WTC11 (cell line): ENCODE data around the gene MOB4. TPM values are rescaled to one million over a fixed set of nuclear protein-coding genes. Genes with fewer than 3 reads are reported as not detected.

Experiments used
- ATAC-seq: fragments of 200-7000 bp; cut with Tn5 transposase; 2 replicates; pipeline ENCODE4 v1.10.0; 2021; ENCODE audit warnings: mild to moderate bottlenecking, moderate library complexity
- CTCF ChIA-PET: fragments of 300-600 bp; sonication (Branson Sonifier 250); formaldehyde crosslinking; loops from one replicate; lab custom pipeline; 2021; ENCODE audit warnings: antibody characterized with exemption; lab: Charles Lee
- POLR2A ChIA-PET: fragments of 350-600 bp; sonication (Branson Sonifier 250); formaldehyde crosslinking; loops from one replicate; lab custom pipeline; 2021; ENCODE audit warnings: antibody characterized with exemption; lab: Charles Lee
- DNase-seq: peaks from one replicate; pipeline ENCODE4 v3.0.0; 2021; ENCODE audit warnings: low spot score
- H3K27ac Mint-ChIP-seq: 2 replicates; pipeline ENCODE4 v1.8.0; 2021; ENCODE audit warnings: mixed read lengths
- H3K27me3 Mint-ChIP-seq: 2 replicates; pipeline ENCODE4 v1.8.0; 2021; ENCODE audit warnings: low read depth, mild to moderate bottlenecking, moderate library complexity, mixed read lengths
- H3K36me3 Mint-ChIP-seq: 2 replicates; pipeline ENCODE4 v1.8.0; 2021; ENCODE audit warnings: mixed read lengths
- H3K4me1 Mint-ChIP-seq: 2 replicates; pipeline ENCODE4 v1.8.0; 2022; ENCODE audit warnings: mixed read lengths
- H3K4me3 Mint-ChIP-seq: 2 replicates; pipeline ENCODE4 v1.8.0; 2021; ENCODE audit warnings: mild to moderate bottlenecking, moderate library complexity, mixed read lengths
- H3K9me3 Mint-ChIP-seq: 2 replicates; pipeline ENCODE4 v1.8.0; 2021; ENCODE audit warnings: mixed read lengths
- AR ChIP-seq: fragments of 250-450 bp; sonication (Bioruptor Pico); IDR thresholded peaks from 2 replicates; pipeline ENCODE4 v1.9.0; 2021; ENCODE audit warnings: mild to moderate bottlenecking
- ATF6 ChIP-seq: sonication (generic); formaldehyde crosslinking; IDR thresholded peaks from 2 replicates; pipeline ENCODE4 v1.8.1; 2023; ENCODE audit warnings: mild to moderate bottlenecking, missing genetic modification reagents
- GABPB1 ChIP-seq: sonication (generic); formaldehyde crosslinking; IDR thresholded peaks from 2 replicates; pipeline ENCODE4 v1.8.1; 2023; ENCODE audit warnings: mild to moderate bottlenecking, missing genetic modification reagents
- MAX ChIP-seq: sonication (generic); formaldehyde crosslinking; IDR thresholded peaks from 2 replicates; pipeline ENCODE4 v1.8.0; 2022; ENCODE audit warnings: mild to moderate bottlenecking, missing genetic modification reagents
- OVOL2 ChIP-seq: fragments of 250-450 bp; sonication (Bioruptor Pico); IDR thresholded peaks from 2 replicates; pipeline ENCODE4 v1.9.0; 2021; ENCODE audit warnings: mild to moderate bottlenecking, borderline replicate concordance
- PREB ChIP-seq: sonication (generic); formaldehyde crosslinking; IDR thresholded peaks from 2 replicates; pipeline ENCODE4 v1.8.1; 2022; ENCODE audit warnings: mild to moderate bottlenecking, missing genetic modification reagents, moderate library complexity, borderline replicate concordance
- SOX15 ChIP-seq: fragments of 250-450 bp; sonication (Bioruptor Pico); IDR thresholded peaks from 2 replicates; pipeline ENCODE4 v1.9.0; 2021; ENCODE audit warnings: mild to moderate bottlenecking
- TCF7 ChIP-seq: sonication (generic); formaldehyde crosslinking; IDR thresholded peaks from 2 replicates; pipeline ENCODE4 v1.8.0; 2022; ENCODE audit warnings: mild to moderate bottlenecking, low read depth, missing genetic modification reagents, moderate library complexity
- ZBTB43 ChIP-seq: sonication (generic); formaldehyde crosslinking; IDR thresholded peaks from 2 replicates; pipeline ENCODE4 v1.8.1; 2023; ENCODE audit warnings: mild to moderate bottlenecking, missing genetic modification reagents
- ZNF425 ChIP-seq: fragments of 250-450 bp; sonication (Bioruptor Pico); conservative IDR thresholded peaks from 2 replicates; pipeline ENCODE4 v1.9.0; 2021; ENCODE audit warnings: mild to moderate bottlenecking
- ZNF532 ChIP-seq: fragments of 250-450 bp; sonication (Bioruptor Pico); IDR thresholded peaks from 2 replicates; pipeline ENCODE4 v1.9.0; 2021; ENCODE audit warnings: mild to moderate bottlenecking, borderline replicate concordance
- ZNF671 ChIP-seq: fragments of 250-450 bp; sonication (Bioruptor Pico); IDR thresholded peaks from 2 replicates; pipeline ENCODE4 v1.8.0; 2021; ENCODE audit warnings: mild to moderate bottlenecking
- total RNA-seq: library from RNA; stranded (reverse); gene quantifications from 3 replicates; pipeline ENCODE4 v1.2.3, GENCODE V29; 2021

Gene MOB4
- total RNA-seq, 1 experiment from 2014 or later = 47.8 TPM

GRCh38 chr2:197514754-197515153, 1.1 kb upstream of the MOB4 start:
- DNase-seq (no peak), ATAC-seq (no peak)
- H3K4me1 Mint-ChIP-seq = peaks cover 36% of the 10 kb centered on the region
- peak overlapping the region; percentile 95 for H3K27ac Mint-ChIP-seq
- peak overlapping the region; percentile 99 for H3K4me3 Mint-ChIP-seq
- ChIA-PET CTCF (interaction anchor here (0.6 kb wide), 1 partner anchor 85 kb away, joined by 3 read pairs; no protein-coding TSS in a partner anchor), POLR2A (interaction anchor here (0.5 to 3.3 kb wide), 5 partner anchors 9 to 589 kb away, joined by 3 to 64 read pairs (median 7); partner anchors contain the start of genes COQ10B, HSPD1 and HSPE1)
- 0 out of 2 replicates have a peak, but pooled peaks cover 5% of the 10 kb centered on the region for H3K36me3 Mint-ChIP-seq
- H3K27me3 Mint-ChIP-seq = no peaks in the 10 kb centered on the region
- TF ChIP-seq SOX15 (CRISPR knock-in tag) = no peak
- no peak for TF ChIP-seq PREB
- TF ChIP-seq ZNF671 = no peak
- no peak for TF ChIP-seq GABPB1 (CRISPR knock-in tag)
- no peak for TF ChIP-seq ZNF532 (CRISPR knock-in tag)
- no peak for TF ChIP-seq ZNF425 (CRISPR knock-in tag)
- TF ChIP-seq MAX (CRISPR knock-in tag) = no peak
- no peak for TF ChIP-seq TCF7 (CRISPR knock-in tag)
- no peak for TF ChIP-seq ATF6 (CRISPR knock-in tag)
- no peak for TF ChIP-seq ZBTB43 (CRISPR knock-in tag)
- no peak for TF ChIP-seq AR (CRISPR knock-in tag)
- TF ChIP-seq OVOL2 (CRISPR knock-in tag) = no peak
- no peaks in the 10 kb centered on the region for H3K9me3 Mint-ChIP-seq
